Bronchial epithelial cell (primary cell): ENCODE measurements around the gene SRGAP1. TPM values are rescaled to one million over a fixed set of nuclear protein-coding genes. Genes with fewer than 3 reads are reported as not detected.

Experiments used
- DNase-seq: peaks from one replicate; pipeline ENCODE4 v3.0.0-alpha.2; 2010; ENCODE audit warnings: low read depth
- FAIRE-seq: peaks from 2 replicates; lab custom pipeline; 2011; peaks lifted over from hg19 to GRCh38; lab: Jason Lieb, UNC
- H3K27me3 ChIP-seq: 2 replicates; pipeline ENCODE4 v1.5.1; 2011; ENCODE audit warnings: low read length; ENCODE audit not compliant: control insufficient read depth, insufficient read depth
- H3K36me3 ChIP-seq: 2 replicates; pipeline ENCODE4 v1.5.1; 2011; ENCODE audit warnings: low read length; ENCODE audit not compliant: control insufficient read depth, insufficient read depth
- H3K4me3 ChIP-seq: 2 replicates; pipeline ENCODE4 v1.5.1; 2011; ENCODE audit warnings: mild to moderate bottlenecking, low read depth, low read length, control low read depth
- CTCF ChIP-seq: IDR thresholded peaks from 2 replicates; pipeline ENCODE4 v1.5.1; 2011; ENCODE audit warnings: mild to moderate bottlenecking, moderate library complexity, low read length, control low read depth, inconsistent platforms; ENCODE audit not compliant: insufficient read depth, severe bottlenecking
- total RNA-seq: library from RNA; depleted of rRNA; stranded (reverse); fragments of >200 nt; gene quantifications from 2 replicates; pipeline ENCODE4 v1.2.1, GENCODE V29; 2014

The SRGAP1 gene
- total RNA-seq, 1 donor from 2014 or later: 4.5 TPM

GRCh38 chr12:63909746-63910145, 65.2 kb downstream of the SRGAP1 start:
- Histone ChIP-seq H3K27me3 (no peaks in the 10 kb centered on the region), H3K4me3 (no peak overlapping the region), H3K36me3 (no peaks in the 10 kb centered on the region)
- DNase-seq: no peak
- TF ChIP-seq CTCF: no peak
- no peak for FAIRE-seq

GRCh38 chr12:63911341-63911740, 66.8 kb downstream of the SRGAP1 start:
- Histone ChIP-seq H3K27me3 (no peaks in the 10 kb centered on the region), H3K4me3 (no peak overlapping the region), H3K36me3 (no peaks in the 10 kb centered on the region)
- DNase-seq (no peak), FAIRE-seq (no peak)
- no peak for TF ChIP-seq CTCF

GRCh38 chr12:63912651-63913050, 68.2 kb downstream of the SRGAP1 start:
- DNase-seq: no peak
- TF ChIP-seq CTCF: no peak
- no peak for FAIRE-seq
- Histone ChIP-seq H3K27me3 (no peaks in the 10 kb centered on the region), H3K4me3 (no peak overlapping the region), H3K36me3 (no peaks in the 10 kb centered on the region)

GRCh38 chr12:63913929-63914328, 69.4 kb downstream of the SRGAP1 start:
- FAIRE-seq (no peak), DNase-seq (no peak)
- H3K27me3 ChIP-seq: no peaks in the 10 kb centered on the region
- no peak for TF ChIP-seq CTCF
- no peak overlapping the region for H3K4me3 ChIP-seq
- H3K36me3 ChIP-seq: no peaks in the 10 kb centered on the region

- FAIRE-seq (no peak), DNase-seq (peak; percentile 59)
- no peaks in the 10 kb centered on the region for H3K36me3 ChIP-seq
- no peaks in the 10 kb centered on the region for H3K27me3 ChIP-seq
- TF ChIP-seq CTCF: no peak
- H3K4me3 ChIP-seq: no peak overlapping the region
Observed at GRCh38 chr12:63915105-63915800, 70.8 kb downstream of the SRGAP1 start.
